Activated naive CD4-positive, alpha-beta T cell treated with anti-CD3 and anti-CD28 coated beads, Interleukin-2, amount 10 ng/mL, durations not matched to agents 7 days and 5 days (primary cell): ENCODE data around the gene RANBP2.

Experiments used
- CTCF ChIA-PET: fragments of 350-600 bp; sonication (Branson Sonifier 250); formaldehyde crosslinking; loops from one replicate; lab custom pipeline; 2021; ENCODE audit warnings: antibody characterized with exemption; lab: Charles Lee
- DNase-seq: peaks from one replicate; pipeline ENCODE4 v3.0.0-alpha.2; 2020
- H3K27ac Mint-ChIP-seq: one replicate; pipeline ENCODE4 v1.8.0; 2021; ENCODE audit warnings: mild to moderate bottlenecking, moderate library complexity, mixed read lengths
- H3K27me3 Mint-ChIP-seq: one replicate; pipeline ENCODE4 v1.8.0; 2021; ENCODE audit warnings: mild to moderate bottlenecking, mixed read lengths
- H3K36me3 Mint-ChIP-seq: one replicate; pipeline ENCODE4 v1.8.0; 2021; ENCODE audit warnings: mixed read lengths
- H3K4me1 Mint-ChIP-seq: one replicate; pipeline ENCODE4 v1.8.0; 2021; ENCODE audit warnings: mixed read lengths
- H3K4me3 Mint-ChIP-seq: one replicate; pipeline ENCODE4 v1.8.0; 2021; ENCODE audit warnings: mild to moderate bottlenecking, moderate library complexity, mixed read lengths
- H3K9me3 Mint-ChIP-seq: one replicate; pipeline ENCODE4 v1.8.0; 2021; ENCODE audit warnings: mixed read lengths

Gene RANBP2

DNA sequence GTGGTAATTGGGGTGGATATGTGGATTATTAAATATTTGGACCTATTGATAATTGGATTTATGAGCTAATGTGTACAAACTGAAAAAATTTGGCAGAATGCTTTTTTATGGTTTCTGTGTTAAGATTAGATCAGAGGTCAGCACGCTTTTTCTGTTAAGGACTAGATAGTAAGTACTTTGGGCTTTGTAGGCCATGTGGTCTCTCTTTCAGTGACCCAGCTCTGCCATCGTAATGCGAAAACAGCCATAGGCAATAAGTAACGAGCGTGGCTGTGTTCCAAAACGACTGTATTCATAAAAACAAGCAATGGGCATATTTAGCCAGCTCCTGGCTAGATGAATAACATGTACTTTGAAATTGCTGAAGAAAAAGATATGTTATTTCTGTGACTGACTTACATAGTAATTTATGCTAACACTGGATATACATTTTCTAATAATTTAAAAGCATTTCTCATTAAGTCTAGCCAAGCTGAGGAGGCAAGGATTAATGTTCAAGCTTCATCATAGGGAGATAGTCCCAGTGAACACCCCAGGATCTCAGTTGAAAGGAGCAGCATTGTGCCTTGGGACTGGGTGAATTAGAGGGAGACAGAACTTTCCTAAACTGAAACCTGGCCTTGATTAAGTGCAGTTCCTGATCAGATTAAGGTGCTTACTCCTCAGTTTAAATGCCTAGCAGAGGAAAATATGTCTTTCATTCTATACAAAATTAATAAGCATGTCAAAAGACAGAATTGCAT lies 87.3 kb downstream of the RANBP2 start:
- CTCF ChIA-PET = no interaction called here
- H3K27ac Mint-ChIP-seq = no peak overlapping the region
- no peak for DNase-seq
- peaks cover 22% of the 10 kb centered on the region for H3K9me3 Mint-ChIP-seq
- H3K36me3 Mint-ChIP-seq = peaks cover 52% of the 10 kb centered on the region
- H3K27me3 Mint-ChIP-seq = no peaks in the 10 kb centered on the region
- no peak overlapping the region for H3K4me3 Mint-ChIP-seq
- H3K4me1 Mint-ChIP-seq = no peaks in the 10 kb centered on the region

DNA sequence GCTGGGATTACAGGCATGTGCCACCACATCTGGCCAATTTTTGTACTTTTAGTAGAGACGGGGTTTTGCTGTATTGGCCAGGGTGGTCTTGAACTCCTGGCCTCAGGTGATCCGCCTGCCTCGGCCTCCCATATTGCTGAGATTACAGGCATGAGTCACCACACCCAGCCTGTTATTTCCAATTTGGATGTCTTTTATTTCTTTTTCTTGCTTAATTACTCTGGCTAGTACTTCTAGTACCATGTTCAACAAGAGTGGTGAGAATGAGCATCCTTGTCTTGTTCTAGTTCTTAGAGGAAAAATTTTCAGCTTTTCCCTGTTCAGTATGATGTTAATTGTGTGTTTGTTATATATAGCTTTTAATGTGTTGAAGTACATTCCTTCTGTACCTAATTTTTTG lies 90.7 kb downstream of the RANBP2 start:
- peaks cover 54% of the 10 kb centered on the region for H3K36me3 Mint-ChIP-seq
- no peak overlapping the region for H3K27ac Mint-ChIP-seq
- CTCF ChIA-PET = no interaction called here

DNA sequence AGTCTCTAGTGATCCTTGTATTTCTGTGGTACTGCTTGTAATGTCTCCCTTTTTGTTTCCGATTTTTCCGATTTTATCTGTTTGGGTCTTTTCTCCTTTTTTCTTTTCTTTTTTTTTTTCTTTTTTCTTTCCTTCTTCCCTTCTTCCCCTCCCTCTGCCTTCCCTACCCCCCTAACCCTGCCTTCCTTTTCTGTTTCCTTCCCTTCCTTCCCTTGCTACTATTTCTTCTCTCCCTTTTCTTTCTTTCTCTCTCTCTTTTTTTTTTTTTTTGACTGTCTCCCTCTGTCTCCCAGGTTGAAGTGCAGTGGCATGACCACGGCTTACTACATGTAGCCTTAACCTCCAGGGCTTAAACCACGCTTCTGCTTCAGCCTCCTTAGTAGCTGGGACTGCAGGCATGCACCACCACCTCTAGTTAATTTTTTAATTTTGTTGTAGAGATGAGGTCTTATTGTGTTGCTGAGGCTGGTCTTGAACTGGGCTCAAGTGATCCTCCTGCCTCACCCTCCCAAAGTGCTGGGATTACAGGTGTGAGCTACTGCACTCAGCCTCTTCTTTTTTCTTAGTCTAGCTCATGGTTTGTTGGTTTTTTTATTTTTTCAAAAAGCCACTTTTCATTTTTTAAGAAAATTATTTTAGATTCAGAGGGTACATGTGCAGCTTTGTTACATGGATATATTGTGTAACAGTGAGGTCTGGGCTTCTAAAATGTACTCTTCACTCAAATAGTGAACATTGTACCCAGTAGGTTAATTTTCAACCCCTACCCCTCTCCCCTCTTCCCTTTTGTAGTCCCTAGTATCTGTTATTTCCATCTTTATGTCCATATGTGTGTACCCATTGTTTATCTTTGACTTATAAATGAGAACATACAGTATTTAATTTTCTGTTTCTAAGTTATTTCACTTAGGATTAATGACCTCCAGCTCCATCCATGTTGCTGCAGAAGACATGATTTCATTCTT lies 92.0 kb downstream of the RANBP2 start:
- Mint-ChIP-seq H3K27ac (no peak overlapping the region), H3K9me3 (peaks cover 22% of the 10 kb centered on the region)

More for the DNA sequence above, 90.7 kb downstream of the RANBP2 start:
- DNase-seq = no peak
- no peaks in the 10 kb centered on the region for H3K4me1 Mint-ChIP-seq
- no peaks in the 10 kb centered on the region for H3K27me3 Mint-ChIP-seq
- no peak overlapping the region for H3K4me3 Mint-ChIP-seq
- H3K9me3 Mint-ChIP-seq = peaks cover 22% of the 10 kb centered on the region

DNA sequence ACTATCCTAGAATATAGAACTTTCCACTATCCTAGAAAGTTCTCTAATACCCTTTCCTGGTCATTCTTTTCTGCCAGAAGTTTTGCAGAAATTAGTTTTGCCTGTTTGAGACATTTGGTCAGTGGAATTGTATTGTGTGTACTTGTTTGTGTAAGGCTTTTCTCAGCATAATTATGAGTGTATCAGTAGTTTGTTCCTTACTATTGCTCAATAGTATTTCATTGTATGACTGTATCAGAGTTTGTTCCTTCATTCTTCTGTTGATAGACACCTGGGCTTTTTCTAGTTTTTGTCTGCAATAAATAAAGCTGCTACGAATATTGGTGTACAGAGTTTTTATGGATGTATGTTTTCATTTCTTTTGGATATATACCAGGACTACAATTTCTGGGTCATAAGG lies 94.5 kb downstream of the RANBP2 start:
- CTCF ChIA-PET = no interaction called here
- no peak for DNase-seq
- Mint-ChIP-seq H3K27me3 (no peaks in the 10 kb centered on the region), H3K9me3 (peaks cover 21% of the 10 kb centered on the region), H3K4me3 (no peak overlapping the region), H3K36me3 (peaks cover 59% of the 10 kb centered on the region), H3K27ac (peak overlapping the region; percentile 42), H3K4me1 (no peaks in the 10 kb centered on the region)

More for the DNA sequence above, 92.0 kb downstream of the RANBP2 start:
- Mint-ChIP-seq H3K4me3 (no peak overlapping the region), H3K4me1 (no peaks in the 10 kb centered on the region), H3K27me3 (no peaks in the 10 kb centered on the region), H3K36me3 (peaks cover 54% of the 10 kb centered on the region)
- DNase-seq = no peak
- CTCF ChIA-PET = no interaction called here

DNA sequence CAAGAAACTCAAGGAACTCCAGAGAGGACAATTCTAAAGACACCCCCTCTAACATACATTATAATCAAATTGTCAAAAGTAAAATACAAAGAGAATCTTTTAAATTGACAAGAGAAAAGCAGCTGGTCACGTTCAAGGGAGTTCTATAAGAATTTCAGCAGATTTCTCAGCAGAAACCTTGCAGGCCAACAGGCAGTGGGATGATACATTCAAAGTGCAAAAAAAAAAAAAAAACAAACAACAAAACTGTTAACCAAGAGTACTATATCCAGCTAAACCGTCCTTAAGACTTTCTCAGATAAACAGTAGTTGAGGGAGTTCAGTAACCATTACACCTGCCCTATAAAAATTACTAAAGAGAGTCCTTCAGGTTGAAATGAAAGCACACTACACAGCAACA lies 101.2 kb downstream of the RANBP2 start:
- H3K27me3 Mint-ChIP-seq = no peaks in the 10 kb centered on the region
- CTCF ChIA-PET = no interaction called here
- DNase-seq = no peak
- H3K9me3 Mint-ChIP-seq = peaks cover 15% of the 10 kb centered on the region
- no peak overlapping the region for H3K4me3 Mint-ChIP-seq
- H3K36me3 Mint-ChIP-seq = peaks cover 52% of the 10 kb centered on the region
- no peak overlapping the region for H3K27ac Mint-ChIP-seq
- H3K4me1 Mint-ChIP-seq = no peaks in the 10 kb centered on the region

DNA sequence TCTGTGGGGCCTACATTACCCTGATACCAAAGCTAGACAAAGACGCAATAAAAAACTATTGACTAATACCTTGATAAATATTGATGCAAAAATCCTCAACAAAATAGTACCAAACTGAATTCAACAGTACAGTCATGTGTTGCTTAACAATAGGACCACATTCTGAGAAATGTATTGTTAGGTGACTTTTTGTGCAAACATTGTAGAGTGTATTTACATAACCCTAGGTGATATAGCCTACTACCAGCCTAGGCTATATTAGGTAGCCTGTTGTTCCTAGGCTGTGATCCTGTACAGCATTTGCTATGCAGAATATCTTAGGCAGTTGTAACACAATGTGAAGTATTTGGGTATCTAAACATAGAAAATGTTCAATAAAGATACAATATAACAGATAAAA lies 104.0 kb downstream of the RANBP2 start:
- no peak overlapping the region for H3K27ac Mint-ChIP-seq
- H3K4me3 Mint-ChIP-seq = no peak overlapping the region
- H3K9me3 Mint-ChIP-seq = peaks cover 15% of the 10 kb centered on the region
- no peaks in the 10 kb centered on the region for H3K4me1 Mint-ChIP-seq
- DNase-seq = no peak
- CTCF ChIA-PET = no interaction called here
- no peaks in the 10 kb centered on the region for H3K27me3 Mint-ChIP-seq
- H3K36me3 Mint-ChIP-seq = peaks cover 32% of the 10 kb centered on the region

DNA sequence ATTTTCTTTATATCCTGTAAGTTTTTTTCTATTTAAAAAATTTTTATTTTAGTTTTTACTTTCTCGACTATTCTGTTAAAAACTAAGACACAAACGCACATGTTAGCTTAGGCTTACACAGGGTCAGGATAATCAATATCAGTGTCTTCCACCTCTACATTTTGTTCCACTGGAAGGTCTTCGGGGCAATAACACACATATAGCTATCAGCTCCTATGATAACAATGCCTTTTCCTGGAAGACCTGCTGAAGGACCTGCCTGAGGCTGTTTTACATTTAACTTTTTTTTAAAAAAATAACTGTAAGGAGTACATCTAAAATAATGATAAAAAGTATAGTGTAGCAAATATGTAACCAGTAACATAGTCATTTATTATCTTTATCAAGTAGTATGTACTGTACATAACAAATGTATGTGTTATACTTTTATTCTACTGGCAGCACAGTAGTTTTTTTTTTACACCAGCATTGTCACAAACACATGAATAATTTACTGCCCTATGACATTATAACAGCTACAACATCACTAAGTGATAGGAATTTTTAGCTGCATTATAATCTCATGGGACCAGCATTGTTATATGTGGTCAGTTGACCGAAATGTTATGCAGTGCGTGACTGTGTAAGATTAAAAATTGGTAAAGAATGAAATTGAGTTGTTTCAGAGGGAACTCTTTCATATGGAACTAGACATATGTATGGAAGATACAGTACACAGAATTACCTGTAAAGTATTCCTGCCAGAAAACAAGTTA lies 105.2 kb downstream of the RANBP2 start:
- Mint-ChIP-seq H3K36me3 (peaks cover 24% of the 10 kb centered on the region), H3K27me3 (no peaks in the 10 kb centered on the region), H3K4me3 (no peak overlapping the region), H3K27ac (no peak overlapping the region), H3K9me3 (peaks cover 11% of the 10 kb centered on the region), H3K4me1 (no peaks in the 10 kb centered on the region)
- DNase-seq = no peak
- CTCF ChIA-PET = interaction anchor here (0.5 kb wide), 1 partner anchor 43 kb away, joined by 3 read pairs; no protein-coding TSS in a partner anchor

DNA sequence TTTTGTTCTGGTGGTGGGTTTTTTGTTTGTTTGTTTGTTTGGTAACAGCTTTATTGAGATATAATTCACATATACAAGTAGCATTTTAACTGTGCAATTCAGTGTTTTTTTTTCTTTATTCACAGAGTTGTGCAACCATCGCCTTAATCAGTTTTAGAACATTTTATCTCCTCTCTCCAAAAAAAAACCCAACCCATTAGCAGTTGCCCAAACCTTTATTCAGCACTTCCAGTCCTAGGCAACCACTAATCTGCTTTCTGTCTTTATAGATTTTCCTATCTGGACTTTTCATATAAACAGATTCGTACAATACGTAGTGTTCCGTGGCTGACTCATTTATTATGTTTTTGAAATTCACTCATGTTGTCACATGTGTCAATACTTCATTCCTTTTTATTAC lies 106.0 kb downstream of the RANBP2 start:
- H3K4me3 Mint-ChIP-seq = no peak overlapping the region

DNA sequence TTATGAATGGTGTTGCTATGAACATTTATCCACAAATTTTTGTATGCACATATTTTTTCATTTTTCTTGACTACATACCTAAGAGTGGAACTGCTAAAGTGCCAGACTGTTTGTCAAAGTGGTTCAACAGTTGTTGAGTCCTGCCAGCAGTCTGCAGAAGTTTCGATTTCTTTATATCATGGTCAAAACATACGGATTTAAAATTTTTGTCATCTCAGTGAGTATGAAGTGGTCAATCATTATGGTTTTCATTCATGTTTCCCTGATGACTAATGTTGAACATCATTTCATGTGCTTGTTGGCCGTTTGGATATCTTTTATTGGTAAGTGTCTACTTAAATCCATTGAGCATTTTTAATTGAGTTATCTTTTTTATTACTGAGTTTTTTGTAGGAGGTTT lies 106.5 kb downstream of the RANBP2 start:
- Mint-ChIP-seq H3K36me3 (peaks cover 14% of the 10 kb centered on the region), H3K27ac (no peak overlapping the region), H3K4me1 (no peaks in the 10 kb centered on the region), H3K4me3 (no peak overlapping the region), H3K9me3 (no peaks in the 10 kb centered on the region), H3K27me3 (no peaks in the 10 kb centered on the region)
- CTCF ChIA-PET = no interaction called here
- no peak for DNase-seq

More for the DNA sequence above, 106.0 kb downstream of the RANBP2 start:
- DNase-seq = no peak
- CTCF ChIA-PET = no interaction called here
- H3K9me3 Mint-ChIP-seq = peaks cover 3% of the 10 kb centered on the region
- H3K27me3 Mint-ChIP-seq = no peaks in the 10 kb centered on the region
- no peaks in the 10 kb centered on the region for H3K4me1 Mint-ChIP-seq
- peaks cover 18% of the 10 kb centered on the region for H3K36me3 Mint-ChIP-seq
- no peak overlapping the region for H3K27ac Mint-ChIP-seq

DNA sequence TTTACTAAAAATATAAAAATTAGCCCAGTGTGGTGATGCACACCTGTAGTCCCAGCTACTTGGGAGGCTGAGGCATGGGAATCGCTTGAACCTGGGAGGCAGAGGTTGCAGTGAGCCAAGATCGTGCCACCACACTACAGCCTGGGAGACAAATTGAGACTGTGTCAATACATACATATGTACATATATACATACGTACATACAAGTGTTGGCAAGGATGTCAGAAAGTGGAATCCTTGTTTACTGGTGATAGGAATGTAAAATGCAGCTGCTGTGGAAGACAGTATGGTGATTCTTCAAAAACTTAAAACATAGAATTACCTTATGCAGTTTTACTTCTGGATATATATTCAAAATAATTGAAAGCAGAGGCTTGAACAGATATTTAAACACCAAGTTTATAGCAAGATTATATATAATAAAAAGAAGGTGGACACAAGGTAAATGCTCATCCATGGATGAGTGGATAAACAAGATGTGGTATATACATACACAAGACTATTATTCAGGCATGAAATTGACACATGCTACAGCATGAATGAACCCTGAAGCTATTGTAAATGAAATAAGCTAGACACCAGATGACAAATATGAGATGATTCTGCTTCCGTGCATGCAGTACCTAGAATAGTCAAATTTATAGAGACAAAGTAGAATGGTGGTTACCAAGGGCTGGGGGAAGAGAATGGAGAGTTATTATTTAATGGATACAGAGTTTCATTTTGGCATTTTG lies 110.5 kb downstream of the RANBP2 start:
- Mint-ChIP-seq H3K4me1 (peaks cover 21% of the 10 kb centered on the region), H3K36me3 (peaks cover 17% of the 10 kb centered on the region), H3K4me3 (no peak overlapping the region), H3K27ac (no peak overlapping the region), H3K27me3 (no peaks in the 10 kb centered on the region), H3K9me3 (peaks cover 7% of the 10 kb centered on the region)
- CTCF ChIA-PET = no interaction called here
- DNase-seq = no peak

DNA sequence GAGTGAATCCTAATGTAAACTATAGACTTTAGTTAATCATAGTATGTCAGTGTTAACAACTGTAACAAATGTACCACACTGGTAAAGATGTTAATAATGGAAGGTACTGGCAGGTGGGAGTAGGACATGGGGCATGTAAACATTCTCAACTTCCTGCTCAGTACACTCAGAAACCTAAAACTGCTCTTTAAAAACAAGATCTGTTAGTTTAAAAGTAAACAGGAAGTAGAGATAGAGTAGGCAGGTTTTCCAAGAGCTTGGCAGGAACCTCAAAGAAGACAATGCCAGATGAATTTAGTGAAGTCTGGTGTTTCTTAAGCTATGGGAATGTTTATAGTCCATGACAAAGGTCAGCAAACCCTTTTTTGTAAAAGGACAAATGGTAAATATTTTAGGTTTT lies 113.9 kb downstream of the RANBP2 start:
- H3K36me3 Mint-ChIP-seq = peaks cover 14% of the 10 kb centered on the region
- H3K9me3 Mint-ChIP-seq = peaks cover 17% of the 10 kb centered on the region
- DNase-seq = no peak
- CTCF ChIA-PET = no interaction called here
- H3K4me3 Mint-ChIP-seq = no peak overlapping the region
- peaks cover 22% of the 10 kb centered on the region for H3K4me1 Mint-ChIP-seq
- no peaks in the 10 kb centered on the region for H3K27me3 Mint-ChIP-seq
- peak overlapping the region; percentile 77 for H3K27ac Mint-ChIP-seq

DNA sequence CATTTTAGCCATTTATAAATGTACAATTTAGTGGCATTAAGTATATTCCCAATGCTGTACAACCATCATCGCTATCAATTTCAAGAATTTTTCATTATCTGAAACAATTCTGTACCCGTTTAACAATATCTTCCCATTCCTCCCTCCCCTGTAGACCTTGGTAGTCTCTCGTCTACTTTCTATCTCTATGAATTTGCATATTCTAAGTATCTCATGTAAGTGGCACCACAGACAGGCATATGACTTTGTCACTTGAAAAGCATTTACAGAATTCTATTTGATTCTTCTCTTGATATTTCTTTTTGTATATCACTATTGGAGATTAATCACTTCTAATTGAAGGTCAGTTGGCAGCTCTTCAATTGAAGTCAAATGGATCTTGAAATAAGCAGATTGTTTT lies 115.3 kb downstream of the RANBP2 start:
- CTCF ChIA-PET = no interaction called here
- peaks cover 20% of the 10 kb centered on the region for H3K9me3 Mint-ChIP-seq
- no peak overlapping the region for H3K4me3 Mint-ChIP-seq
- H3K27me3 Mint-ChIP-seq = no peaks in the 10 kb centered on the region
- H3K27ac Mint-ChIP-seq = no peak overlapping the region
- peaks cover 22% of the 10 kb centered on the region for H3K4me1 Mint-ChIP-seq
- no peak for DNase-seq
- peaks cover 18% of the 10 kb centered on the region for H3K36me3 Mint-ChIP-seq

DNA sequence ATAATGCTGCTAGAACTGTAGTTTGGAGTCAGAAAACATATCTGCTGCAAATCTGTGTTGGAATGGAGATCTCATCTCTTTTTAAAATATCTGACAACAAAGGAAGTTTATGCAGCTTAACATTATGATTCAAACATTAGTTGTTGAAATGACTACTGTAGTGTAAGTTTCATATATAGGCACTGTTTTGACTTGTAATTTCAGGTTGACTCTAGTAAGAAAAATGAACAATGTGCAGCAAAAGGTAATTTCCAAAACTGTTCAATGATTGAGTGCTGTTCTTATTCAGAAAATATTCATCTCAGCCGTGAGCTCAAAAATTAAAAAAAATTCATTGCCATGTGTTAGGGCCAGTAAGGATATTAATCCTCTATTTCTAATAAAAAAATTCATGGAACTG lies 115.8 kb downstream of the RANBP2 start:
- Mint-ChIP-seq H3K4me1 (peaks cover 22% of the 10 kb centered on the region), H3K27ac (no peak overlapping the region)

More for the DNA sequence above, 115.8 kb downstream of the RANBP2 start:
- Mint-ChIP-seq H3K36me3 (peaks cover 20% of the 10 kb centered on the region), H3K9me3 (peaks cover 23% of the 10 kb centered on the region), H3K27me3 (no peaks in the 10 kb centered on the region), H3K4me3 (no peak overlapping the region)
- CTCF ChIA-PET = no interaction called here
- no peak for DNase-seq
